Fibroblast of villous mesenchyme (primary cell): ENCODE results near the gene PTPRN. TPM values are rescaled to one million over a fixed set of nuclear protein-coding genes. Genes with fewer than 3 reads are reported as not detected.
"Not testable (repeated sequence)": the region's sequence is repeated elsewhere in the genome, so short reads cannot be mapped to it uniquely, and the experiment has no call there.

Source experiments
- DNase-seq: peaks from one replicate; pipeline ENCODE4 v3.0.0-alpha.2; 2010; ENCODE audit warnings: low read depth
- H3K4me3 ChIP-seq: 2 replicates; pipeline ENCODE4 v1.5.1; 2011; ENCODE audit warnings: low read depth, mild to moderate bottlenecking, low read length
- total RNA-seq: library from RNA; depleted of rRNA; stranded (reverse); fragments of >200 nt; gene quantifications from 2 replicates; pipeline ENCODE4 v1.2.3, GENCODE V29; 2012
- TF ChIP-seq, protein P1 (sequence below): IDR thresholded peaks from 2 replicates; pipeline ENCODE4 v1.5.1; 2012; ENCODE audit warnings: low read depth, mild to moderate bottlenecking, low read length; ENCODE audit not compliant: insufficient read depth

The PTPRN gene
- total RNA-seq, 1 donor = 0.86 TPM

GRCh38 chr2:219287580-219288265, 21.5 kb downstream of the PTPRN start:
- TF ChIP-seq, protein P1, sequence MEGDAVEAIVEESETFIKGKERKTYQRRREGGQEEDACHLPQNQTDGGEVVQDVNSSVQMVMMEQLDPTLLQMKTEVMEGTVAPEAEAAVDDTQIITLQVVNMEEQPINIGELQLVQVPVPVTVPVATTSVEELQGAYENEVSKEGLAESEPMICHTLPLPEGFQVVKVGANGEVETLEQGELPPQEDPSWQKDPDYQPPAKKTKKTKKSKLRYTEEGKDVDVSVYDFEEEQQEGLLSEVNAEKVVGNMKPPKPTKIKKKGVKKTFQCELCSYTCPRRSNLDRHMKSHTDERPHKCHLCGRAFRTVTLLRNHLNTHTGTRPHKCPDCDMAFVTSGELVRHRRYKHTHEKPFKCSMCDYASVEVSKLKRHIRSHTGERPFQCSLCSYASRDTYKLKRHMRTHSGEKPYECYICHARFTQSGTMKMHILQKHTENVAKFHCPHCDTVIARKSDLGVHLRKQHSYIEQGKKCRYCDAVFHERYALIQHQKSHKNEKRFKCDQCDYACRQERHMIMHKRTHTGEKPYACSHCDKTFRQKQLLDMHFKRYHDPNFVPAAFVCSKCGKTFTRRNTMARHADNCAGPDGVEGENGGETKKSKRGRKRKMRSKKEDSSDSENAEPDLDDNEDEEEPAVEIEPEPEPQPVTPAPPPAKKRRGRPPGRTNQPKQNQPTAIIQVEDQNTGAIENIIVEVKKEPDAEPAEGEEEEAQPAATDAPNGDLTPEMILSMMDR = no peak

DNA sequence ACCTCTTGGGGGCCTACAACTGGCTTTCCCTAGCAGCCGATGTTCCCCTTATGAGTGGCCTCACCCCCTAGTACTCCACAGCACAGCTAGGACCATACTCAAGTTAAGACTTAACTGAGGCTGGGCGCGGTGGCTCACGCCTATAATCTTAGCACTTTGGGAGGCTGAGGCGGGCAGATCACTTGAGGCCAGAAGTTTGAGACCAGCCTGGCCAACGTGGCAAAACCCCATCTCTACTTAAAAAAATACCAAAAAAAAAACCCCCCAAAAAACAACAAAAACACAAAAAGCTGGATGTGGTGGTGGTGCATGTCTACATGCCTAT, 22.1 kb downstream of the PTPRN start:
- not testable (repeated sequence) for H3K4me3 ChIP-seq, DNase-seq

More at GRCh38 chr2:219287580-219288265, 21.5 kb downstream of the PTPRN start:
- DNase-seq = no peak
- no peak overlapping the region for H3K4me3 ChIP-seq

GRCh38 chr2:219286436-219287115, 22.6 kb downstream of the PTPRN start:
- H3K4me3 ChIP-seq = no peak overlapping the region
- TF ChIP-seq, protein P1 = no peak
- no peak for DNase-seq

DNA sequence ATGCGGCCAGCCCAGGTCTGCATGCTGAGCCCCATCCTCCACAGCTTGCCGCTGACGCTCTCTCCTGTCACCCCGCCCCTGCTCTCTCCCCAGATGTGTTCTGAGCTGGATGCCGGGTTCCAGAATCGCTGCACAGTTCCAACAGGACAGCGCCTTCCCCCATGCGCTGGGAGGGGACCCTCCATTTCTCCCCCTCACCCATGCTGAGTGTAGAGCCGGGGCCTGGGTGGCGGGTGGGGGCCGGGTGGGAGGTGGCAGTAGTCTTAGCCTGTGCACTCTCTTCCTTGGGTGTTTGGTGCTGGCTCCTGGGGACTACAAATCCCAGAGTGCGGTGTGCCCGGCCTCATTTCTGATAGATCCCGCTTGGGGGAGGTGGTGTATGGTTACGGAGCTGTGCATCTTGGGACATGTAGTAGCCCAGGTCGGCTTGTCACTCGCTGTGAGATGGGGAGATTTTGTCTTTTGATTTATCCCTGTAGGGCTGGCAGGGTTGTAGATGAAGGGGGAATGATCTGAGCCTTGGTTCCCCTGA, 23.2 kb downstream of the PTPRN start:
- TF ChIP-seq, protein P1 = no peak
- DNase-seq = peak; percentile 70
- no peak overlapping the region for H3K4me3 ChIP-seq

DNA sequence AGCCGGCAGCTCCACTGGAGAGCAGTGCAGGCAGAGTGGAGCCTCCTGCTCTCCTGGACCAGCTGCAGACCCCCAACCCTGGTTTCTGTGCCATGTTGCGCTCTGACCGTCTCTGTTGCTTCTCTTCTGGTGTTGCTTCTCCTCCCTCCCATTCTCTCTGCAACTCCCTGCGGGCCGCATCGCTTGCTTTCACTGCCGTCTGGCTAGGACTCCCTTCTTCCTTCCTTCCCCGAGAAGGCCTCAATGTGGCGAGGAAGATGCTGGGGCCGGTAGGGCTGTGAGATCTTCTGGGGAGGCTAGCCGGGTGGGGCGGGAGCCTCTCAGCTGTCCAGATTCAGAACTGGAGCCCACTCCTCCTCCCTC, 23.8 kb downstream of the PTPRN start:
- H3K4me3 ChIP-seq = no peak overlapping the region
- TF ChIP-seq, protein P1 = no peak
- DNase-seq = no peak

DNA sequence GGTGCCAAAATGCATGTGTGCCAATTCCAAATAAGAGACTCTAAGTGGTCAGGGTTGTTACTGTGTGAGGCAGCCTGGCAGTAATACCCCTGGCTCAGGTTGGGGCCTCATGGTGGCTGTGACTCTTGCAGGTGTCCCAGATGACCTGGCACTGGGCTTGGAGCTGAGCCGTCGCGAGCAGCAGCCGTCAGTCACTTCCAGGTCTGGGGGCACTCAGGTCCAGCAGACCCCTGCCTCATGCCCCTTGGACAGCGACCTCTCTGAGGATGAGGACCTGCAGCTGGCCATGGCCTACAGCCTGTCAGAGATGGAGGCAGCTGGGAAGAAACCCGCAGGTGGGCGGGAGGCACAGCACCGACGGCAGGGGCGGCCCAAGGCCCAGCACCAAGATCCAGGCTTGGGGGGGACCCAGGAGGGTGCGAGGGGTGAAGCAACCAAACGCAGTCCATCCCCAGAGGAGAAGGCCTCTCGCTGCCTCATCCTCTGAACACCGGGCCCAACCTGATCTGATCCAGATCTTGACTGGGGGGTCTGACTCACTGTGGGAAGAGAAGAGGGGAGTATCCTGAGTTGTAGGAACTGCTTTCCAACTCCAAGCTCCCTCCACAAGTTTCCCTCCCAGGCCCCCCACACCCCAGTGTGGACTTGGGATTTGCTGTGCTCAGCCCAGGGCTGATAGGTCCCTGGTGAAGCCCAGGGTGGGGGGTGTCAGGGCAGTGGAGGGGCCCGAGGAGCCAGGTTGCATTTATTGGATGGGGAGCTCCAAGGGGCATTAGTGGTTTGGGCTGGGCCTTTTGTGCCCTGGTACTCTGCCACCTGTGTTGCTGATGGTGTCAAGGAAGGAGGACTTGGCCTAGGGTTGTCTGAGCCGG, 24.5 kb downstream of the PTPRN start:
- TF ChIP-seq, protein P1 = no peak
- DNase-seq = no peak
- H3K4me3 ChIP-seq = no peak overlapping the region
